Activated CD4-positive, alpha-beta T cell treated with anti-CD3 and anti-CD28 coated beads, Interleukin-2, Interleukin-4, amounts not matched to agents 100 ng/mL and 50 ng/mL, durations not matched to agents 16 hours and 8 hours (primary cell): Measurements from ENCODE around the gene KRT26.
A peak's percentile ranks its signal among the peaks of the same experiment; 100 is the strongest.
"Not testable (repeated sequence)": the region's sequence is repeated elsewhere in the genome, so short reads cannot be mapped to it uniquely, and the experiment has no call there.

Experiments used
- DNase-seq: peaks from one replicate; pipeline ENCODE4 v3.0.0-alpha.2; 2020; ENCODE audit warnings: low spot score

Gene KRT26

DNA sequence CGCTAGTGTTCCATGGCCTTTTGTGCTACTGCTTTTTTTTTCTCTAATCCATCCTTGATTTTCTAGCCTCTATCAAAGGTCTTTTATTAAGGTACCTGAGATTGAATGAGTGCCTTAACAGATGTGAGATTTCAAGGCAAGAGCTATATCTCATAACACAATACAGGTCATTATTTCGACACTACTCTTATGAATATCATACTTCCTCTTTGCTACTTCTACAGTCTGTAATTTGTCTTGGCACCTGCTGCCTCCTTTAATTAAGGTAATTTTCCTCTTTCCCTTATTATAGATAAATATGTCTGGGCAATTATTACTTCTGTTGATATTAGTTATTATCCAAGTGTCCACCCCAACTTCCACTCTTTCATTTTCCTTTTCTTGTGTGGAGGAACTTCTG lies 22.5 kb upstream of the KRT26 start:
- no peak for DNase-seq

DNA sequence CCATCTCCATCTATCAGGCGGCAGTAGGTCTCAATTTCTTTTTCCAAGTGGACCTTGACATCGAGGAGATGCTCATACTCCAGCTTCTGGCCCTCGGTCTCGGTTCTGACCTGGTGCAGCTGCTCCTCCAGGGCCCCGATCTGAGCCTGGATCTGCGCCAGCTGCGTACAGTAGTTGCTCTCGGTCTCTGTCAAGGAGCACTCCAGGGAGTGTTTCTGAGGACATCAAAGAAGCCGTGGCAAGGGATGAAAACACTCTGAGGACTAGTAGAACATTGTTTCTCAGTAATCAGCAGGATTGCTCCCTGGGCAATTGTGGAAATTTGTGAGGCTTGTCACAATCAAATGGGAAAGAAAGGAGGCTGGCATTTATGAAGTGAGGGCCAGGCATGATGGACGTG lies 21.8 kb upstream of the KRT26 start:
- DNase-seq = no peak

DNA sequence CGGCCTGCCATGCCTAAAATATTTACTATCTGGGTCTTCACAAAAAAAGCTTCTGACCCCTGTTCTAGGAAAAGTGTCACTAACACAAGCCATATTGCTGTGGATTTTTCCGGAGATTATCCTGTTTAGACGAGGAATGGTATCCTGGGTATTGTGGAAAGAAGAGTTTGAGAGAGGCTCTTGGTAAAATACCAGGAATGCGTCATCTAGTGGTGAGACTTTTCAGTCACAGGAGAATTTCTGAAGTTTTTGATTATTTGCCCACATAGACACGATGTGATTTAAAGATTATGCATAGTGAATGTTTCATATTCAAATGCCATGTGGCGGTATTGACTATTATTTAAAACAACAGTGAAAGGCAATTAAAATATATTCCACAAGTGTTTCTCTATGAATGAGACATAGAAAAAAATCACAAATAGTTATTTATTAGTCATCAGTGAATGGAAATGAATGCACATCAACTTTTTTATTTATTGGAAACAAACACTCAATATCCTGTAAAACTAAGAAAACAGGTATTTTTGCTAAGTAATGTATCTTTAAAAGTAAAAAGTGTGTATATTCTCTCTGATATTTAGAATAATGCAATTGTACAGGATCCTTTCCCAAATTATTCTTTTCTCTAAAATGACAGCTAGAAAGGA lies 19.9 kb upstream of the KRT26 start:
- DNase-seq = no peak

DNA sequence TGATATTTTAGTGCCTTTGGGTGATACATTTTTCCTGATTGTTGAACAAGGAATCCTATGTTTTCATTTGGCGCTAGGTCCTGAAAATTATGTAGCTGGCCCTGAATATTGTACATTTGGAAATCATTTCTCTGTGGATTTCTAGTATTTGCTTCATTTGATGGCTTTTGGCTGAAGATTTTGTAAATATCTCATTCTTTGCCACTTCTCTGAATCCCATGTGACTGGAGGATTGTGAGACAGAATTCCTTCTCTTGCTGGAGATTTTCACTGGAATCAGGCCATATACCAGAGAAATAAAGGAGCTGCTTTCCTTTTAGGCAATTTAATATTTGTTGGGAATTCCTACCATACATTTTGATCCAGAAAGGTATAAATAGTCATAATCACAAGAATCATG lies 19.1 kb upstream of the KRT26 start:
- no peak for DNase-seq

DNA sequence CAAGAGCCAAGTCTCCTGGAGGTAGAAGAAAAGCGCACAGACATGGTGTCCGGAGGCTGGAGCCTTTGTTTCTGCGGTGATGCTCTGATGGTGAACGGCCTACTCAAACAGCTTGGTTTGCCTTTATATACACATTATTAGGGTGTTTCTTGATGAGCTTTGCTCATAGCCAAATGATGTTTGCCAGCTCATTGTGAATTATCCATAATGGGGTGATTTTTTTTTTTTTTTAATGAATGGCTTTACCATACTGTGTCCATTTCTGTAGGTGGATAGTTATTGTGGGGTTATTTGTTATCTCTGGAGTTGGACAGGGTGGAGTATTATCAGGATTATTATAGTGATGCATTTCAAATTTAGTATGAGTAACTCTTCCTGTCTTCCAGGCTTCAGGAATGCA lies 10.4 kb upstream of the KRT26 start, which contains the start of gene KRT27:
TSS of gene KRT27 (minus strand) at position 101 of the 400 bp plus-strand sequence. CDS start at position 44, 57 bp downstream.
- DNase-seq = no peak

DNA sequence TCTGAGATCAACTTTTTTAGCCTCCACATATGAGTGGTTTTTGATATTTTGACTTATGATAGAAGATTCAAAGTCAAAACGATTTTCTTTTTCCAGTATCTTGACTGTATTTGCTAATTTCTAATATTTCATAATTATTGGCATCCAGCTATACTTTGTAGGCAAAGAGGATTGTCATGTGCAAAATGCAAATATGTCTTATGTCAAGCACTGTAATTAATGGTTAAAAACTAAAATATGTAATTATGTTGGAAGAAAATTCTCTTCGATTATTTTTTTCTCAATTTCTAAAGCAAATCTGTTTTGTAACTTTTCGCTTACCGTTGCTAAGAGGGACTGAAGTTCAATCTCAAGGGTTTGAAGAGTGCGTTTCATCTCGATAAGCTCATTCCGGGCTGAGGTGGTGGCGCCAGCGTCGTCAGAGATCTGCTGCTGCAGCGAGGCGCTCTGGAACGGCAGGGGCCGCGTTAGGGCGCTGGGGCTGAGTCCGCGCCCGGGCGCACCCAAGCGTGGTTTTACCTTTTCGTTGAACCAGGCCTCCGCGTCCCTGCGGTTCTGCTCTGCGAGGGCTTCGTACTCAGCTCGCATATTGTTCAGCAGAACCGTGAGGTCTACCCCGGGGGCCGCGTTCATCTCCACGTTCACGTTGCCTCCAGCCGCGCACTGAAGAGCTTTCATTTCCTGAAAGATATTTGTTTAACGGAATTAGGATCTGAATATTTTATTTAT lies 7.3 kb upstream of the KRT26 start:
- DNase-seq = peak; percentile 4

DNA sequence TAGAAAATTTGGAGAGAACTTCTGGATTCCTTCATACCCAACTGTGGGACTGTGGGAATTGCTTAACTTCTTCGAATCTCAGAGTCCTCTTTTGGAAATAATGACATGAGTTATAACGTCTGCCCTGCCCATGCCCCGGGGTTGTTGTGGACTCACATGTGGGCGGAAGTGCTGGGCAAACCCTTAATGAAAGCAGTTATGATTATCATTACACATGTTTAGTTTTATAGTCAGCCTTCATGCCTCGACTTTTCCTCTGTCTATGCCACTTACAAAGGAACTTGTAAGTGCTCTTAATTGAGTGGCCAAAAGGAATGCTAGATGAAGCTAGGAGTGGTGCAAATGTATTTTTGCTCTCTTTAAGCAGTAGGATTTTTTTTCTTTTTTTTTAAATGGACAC lies 6.5 kb upstream of the KRT26 start:
- no peak for DNase-seq

DNA sequence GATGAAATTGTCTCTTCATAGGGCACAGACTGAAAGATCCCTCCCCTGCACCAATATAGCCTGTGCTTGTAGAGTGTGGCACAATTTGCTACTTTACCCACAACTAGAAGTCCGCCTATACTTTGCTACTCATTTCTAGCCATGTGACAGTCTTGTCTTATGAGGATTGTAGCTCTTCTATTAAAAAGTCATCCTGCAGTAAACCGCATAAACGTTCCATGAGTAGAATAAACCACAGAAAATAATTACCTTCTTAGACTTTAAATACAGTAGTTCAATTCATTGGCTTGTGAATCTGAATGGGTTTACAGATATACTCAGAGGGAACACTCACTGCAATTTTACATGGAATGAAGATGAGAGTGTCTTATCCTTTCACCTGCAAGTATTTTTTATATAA lies 6.0 kb upstream of the KRT26 start:
- no peak for DNase-seq

DNA sequence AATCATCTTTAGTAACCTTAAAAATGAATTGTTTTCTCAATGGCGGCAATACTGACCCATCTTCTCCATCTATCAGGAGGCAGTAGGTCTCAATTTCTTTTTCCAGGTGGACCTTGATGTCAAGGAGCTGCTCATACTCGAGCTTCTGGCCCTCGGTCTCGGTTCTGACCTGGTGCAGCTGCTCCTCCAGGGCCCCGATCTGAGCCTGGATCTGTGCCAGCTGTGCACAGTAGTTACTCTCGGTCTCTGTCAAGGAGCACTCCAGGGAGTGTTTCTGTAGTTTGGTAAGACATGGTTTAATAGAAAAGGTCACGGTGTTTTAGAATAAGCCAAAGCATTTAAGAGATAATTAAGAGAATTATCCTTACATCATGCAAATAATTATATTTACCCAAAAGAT lies 5.5 kb upstream of the KRT26 start:
- no peak for DNase-seq

DNA sequence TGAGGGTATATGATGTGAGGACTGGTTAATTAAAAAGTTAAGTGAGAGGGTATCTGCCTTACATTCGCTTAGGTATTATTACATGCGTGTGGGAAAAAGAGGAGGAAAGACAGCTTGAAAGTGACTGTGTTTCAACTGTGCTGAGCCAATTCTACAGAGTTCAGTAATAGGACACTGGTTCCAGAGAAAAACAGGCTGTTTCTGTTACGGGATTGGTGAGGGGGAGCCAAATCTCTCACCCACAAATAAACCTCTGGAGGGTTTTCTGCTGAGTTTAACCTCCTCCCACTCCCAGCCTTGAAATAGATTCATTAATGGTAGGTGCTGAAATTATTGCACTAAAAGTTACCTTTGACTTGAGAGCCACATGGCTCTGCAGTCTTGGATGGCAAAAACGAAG lies 3.9 kb upstream of the KRT26 start:
- DNase-seq = no peak

DNA sequence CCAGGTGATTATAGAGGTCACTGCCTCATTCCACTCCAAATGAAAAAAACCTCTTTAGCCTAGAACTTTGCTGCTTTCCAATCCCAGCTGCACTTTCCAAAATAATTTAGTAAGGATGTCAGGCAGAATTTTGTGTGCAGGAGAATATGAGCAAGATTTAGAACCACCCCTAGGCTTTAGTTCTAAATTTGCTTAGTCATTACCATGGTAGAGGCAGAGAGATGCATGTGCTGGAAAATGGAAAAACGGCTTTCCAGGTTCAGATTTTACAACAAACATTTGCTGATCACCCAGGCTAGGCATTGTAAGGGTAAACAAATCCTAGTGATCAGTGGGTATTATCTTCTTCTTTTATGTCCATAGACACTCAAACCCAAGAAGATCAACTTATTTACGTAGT lies 6.3 kb downstream of the KRT26 start:
- DNase-seq = no peak

DNA sequence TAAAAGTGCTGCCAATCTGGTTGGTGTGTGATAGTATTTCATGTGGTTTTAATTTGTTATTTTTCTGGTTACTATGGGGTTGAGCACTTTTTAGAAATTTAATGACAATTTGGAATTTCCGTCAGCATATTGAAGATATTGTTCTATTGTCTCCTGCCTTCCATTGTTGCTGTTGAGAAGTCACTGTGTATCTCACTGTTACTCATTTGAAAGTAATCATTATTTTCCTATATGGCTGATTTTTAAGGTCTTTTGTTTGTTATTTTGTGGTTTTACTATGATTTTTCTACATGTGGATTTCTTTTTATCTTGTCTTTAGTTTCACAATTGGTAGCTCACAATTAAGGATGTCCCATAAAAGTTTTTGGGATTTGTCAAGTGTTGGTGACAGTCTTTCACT lies 8.2 kb downstream of the KRT26 start:
- DNase-seq = no peak

DNA sequence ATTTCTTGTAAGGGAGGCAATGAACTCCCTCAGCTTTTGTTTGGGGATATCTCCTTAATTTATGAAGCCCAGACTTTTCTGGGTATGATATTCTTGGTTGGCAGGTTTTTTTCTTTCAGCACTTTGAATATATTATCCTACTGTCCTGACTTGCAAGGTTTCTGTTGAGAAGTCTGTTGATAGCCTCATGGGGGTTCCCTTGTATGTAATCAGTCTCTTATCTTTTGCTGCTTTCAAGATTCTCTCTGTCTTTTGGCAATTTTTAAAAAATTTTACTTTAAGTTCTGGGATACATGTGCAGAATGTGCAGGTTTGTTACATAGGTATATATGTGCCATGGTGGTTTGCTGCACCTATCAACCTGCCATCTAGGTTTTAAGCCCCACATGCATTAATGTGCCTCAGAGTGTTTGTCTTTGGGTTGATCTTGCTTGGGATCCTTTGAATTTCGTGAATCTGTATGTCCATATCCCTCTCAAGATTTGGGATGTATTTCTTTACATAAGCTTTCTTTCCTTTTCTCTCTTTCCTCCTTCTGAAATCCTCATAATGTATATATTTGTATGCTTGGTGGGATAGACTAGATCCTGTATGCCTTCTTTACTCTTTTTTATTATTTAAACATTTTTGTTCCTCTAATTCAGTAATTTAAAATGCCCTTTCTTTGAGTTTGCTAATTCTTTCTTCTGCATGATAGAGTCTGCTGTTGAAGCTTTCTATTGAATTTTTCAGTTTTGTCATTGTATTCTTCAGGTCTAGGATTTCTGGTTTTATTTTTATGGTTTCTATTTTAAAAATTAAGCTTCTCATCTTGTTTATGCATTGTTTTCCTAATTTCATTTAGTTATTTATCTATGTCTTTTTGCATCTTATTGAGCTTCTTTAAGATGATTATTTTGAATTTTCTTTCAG lies 11.6 kb downstream of the KRT26 start:
- no peak for DNase-seq

DNA sequence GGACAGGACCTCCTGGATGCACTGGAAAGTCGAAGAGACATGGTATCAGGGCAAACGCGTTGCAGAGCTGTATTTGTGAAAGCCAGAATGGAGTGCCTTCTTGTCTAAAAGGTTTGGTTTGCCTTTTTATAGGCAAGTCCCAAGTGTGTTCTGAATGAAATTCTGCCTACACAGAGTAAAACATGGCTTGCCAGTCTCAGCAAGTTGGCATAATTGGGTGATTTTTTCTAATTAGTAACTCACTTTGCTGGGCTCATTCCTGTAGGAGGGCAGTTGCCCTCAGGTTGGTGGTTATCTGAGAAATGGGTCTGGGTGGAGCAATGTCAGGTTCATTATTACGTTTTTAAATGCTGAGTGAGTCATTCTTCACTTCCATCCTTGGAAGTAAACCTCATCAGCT lies 16.8 kb downstream of the KRT26 start, which contains the start of gene KRT25:
TSS of gene KRT25 (minus strand) at position 101 of the 400 bp plus-strand sequence. CDS start at position 41, 60 bp downstream.
- no peak for DNase-seq

DNA sequence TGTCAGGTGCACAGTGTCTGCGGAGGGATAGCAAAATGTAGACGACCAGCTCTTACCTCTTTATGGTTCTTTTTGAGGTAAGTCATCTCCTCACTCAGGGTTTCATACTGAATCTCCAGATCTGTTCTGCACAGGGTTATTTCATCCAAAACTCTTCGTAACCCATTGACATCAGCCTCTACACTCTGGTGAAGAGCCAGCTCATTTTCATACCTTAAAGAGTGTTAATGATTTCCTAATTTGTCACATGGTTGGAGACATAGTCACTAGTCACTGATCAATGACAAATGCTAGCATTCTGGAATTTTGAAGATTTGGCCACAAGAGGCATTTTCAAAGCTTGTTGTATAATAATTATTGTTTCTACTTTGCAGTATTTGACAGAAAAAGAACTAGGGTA lies 18.2 kb downstream of the KRT26 start:
- no peak for DNase-seq

DNA sequence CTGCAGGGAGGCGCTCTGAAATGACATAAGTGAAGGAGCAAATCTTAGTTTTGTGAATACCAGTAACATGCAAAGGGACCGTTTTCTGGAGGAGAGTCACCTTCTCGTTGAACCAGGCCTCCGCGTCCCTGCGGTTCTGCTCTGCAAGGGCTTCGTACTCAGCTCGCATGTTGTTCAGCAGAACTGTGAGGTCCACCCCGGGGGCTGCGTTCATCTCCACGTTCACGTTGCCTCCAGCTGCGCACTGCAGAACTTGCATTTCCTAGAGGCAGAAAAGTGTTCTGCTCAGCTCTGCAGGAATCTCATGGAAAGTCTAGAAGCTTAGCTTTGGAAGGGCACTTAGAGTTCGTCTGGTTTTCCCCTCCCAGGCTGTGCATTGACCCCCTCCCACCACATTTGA lies 20.9 kb downstream of the KRT26 start:
- DNase-seq = no peak

DNA sequence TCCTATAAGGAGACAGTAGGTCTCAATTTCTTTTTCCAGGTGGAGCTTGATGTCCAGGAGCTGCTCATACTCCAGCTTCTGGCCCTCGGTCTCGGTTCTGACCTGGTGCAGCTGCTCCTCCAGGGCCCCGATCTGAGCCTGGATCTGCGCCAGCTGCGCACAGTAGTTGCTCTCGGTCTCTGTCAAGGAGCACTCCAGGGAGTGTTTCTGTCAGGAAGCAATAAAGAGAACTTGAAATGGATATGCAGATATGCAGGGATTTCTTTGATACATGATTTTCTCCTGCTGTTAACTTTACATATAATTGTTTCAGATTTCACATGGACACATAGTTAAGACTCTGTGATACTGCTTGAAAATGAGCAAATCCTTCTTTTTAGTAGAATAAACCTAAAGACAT lies 21.6 kb downstream of the KRT26 start:
- DNase-seq = no peak

DNA sequence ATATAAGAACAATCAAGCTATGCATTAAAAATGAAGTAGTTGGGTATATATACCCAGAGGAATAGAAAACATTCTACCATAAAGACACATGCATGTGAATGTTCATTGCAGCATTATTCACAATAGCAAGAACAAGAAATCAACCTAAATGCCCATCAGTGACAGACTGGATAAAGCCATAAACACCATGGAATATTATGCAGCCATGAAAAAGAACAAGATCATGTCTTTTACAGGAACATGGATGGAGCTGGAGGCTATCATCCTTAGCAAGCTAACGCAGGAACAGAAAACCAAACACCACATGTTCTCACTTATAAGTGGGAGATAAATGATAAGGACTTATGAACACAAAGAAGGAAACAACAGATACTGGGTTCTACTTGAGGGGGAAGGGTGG lies 23.3 kb downstream of the KRT26 start:
- not testable (repeated sequence) for DNase-seq

DNA sequence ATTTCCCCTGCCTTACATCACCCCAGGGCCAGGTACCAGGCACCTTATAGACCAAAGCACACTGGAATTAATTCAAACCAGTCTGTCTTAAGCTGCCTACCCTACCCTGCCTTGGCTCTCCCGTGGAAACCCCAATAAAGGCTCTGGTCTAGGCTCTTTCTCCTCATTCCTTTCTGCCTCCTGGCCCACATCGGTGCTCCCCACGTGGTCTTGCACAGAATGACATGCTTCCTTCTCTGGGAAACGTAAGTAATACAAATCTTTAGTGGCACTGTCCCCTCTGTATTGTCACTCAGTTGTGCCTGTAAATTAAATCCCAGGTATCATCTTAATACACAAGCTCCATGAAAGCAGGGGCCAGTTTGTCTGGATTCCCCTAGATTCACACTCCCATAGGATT lies 33.4 kb downstream of the KRT26 start:
- no peak for DNase-seq

DNA sequence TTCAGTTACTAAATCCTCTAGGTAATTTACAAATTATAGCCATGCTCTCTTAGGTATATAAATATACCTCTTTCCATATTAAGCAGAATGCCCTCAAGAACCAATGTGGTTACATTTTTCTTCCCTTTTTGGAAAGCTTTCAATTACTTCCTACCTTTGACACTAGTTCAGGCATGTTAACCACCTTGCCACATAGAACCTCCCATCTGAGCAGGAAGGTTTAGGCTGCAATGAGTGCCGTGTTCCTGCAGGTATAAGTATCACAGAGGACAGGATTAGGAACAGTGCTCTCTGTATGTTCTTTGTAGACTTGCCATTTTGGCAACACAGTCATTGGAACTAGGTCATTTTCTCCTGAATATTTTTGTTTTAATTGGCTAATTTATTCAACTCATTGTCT lies 37.0 kb downstream of the KRT26 start:
- DNase-seq = no peak

DNA sequence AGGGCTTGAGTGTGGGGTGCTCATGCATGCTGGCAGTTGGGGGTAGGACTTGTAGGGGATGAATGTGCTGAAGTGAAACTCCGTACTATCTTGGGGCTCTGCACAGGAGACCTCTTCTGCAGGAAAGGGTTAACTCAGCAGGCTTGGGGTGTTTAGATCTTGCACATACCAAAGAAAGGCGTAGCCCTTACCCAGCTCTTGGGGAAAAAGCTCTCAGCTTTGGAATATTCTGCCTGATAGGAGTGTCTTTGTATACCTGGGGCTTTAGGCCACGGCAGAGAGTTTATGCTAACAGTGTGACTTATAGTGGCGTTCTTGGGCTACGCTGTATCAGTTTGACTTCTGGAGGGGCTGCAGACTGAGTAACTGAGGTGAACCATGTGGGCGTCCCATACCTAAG lies 38.0 kb downstream of the KRT26 start:
- DNase-seq = no peak

DNA sequence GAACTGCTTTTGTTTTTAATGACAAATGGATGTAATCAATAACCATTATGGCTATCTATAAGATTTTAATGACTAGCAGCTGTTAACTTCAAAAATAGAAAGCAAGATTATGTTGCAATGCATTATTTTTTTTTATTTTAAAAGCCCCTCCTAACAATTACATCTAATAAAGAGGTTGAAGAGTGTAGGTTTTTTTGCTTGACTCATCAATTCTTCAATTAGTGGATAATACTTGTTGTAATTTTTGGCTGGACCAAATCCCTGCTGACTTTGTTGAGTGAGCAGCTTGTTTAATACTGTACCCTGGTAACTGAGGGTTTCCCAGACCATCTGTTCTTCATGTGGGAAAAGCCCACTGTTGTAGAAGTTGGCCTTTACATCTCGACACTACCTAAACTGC lies 41.0 kb downstream of the KRT26 start:
- DNase-seq = no peak
